ENCODE data around the gene BMPR1A. TPM values are rescaled to one million over a fixed set of nuclear protein-coding genes. Genes with fewer than 3 reads are reported as not detected.
A peak's percentile ranks its signal among the peaks of the same experiment; 100 is the strongest.

The BMPR1A gene
- total RNA-seq, 6 experiments from 2014 or later = 9.9 to 20.4 (median 12.4) TPM

GRCh38 chr10:86765548-86765947 lies 9.1 kb downstream of the BMPR1A start:
- Histone ChIP-seq H3K9me3 (no peaks in the 10 kb centered on the region), H3K4me1 (peaks cover 0 to 5% (median 0%) of the 10 kb centered on the region in 4 donors), H3K4me3 (no peak overlapping the region), H3K27ac (no peak overlapping the region), H3K27me3 (no peaks in the 10 kb centered on the region), H3K36me3 (no peaks in the 10 kb centered on the region)
- ATAC-seq = no peak
- TF ChIP-seq CTCF (IDR thresholded peaks at IDR 0.05) = no peak
- TF ChIP-seq POLR2A (IDR thresholded peaks at IDR 0.05) = no peak
- no peak for DNase-seq
- intact Hi-C loops (cut with DNase I) = no loop called here
- WGBS (ENCODE audit: insufficient coverage, low coverage, low lambda C conversion rate, missing lambda C conversion rate) = 85% methylated on average over 2 of the region's 2 CpGs

GRCh38 chr10:86768412-86769062 lies 12.1 kb downstream of the BMPR1A start:
- Histone ChIP-seq H3K27ac (no peak overlapping the region), H3K4me3 (no peak overlapping the region), H3K36me3 (no peaks in the 10 kb centered on the region), H3K4me1 (peaks cover 0 to under 1% (median 0%) of the 10 kb centered on the region in 4 donors), H3K27me3 (no peaks in the 10 kb centered on the region), H3K9me3 (no peaks in the 10 kb centered on the region)
- no peak for ATAC-seq
- WGBS (ENCODE audit: insufficient coverage, low coverage, low lambda C conversion rate, missing lambda C conversion rate) = 72% methylated on average over 1 of the region's 1 CpG
- intact Hi-C loops (cut with DNase I) = no loop called here
- DNase-seq = no peak
- no peak for TF ChIP-seq CTCF (IDR thresholded peaks at IDR 0.05)
- TF ChIP-seq POLR2A (IDR thresholded peaks at IDR 0.05) = no peak

- 96% methylated on average over 5 of the region's 10 CpGs for WGBS (ENCODE audit: insufficient coverage, low coverage, low lambda C conversion rate, missing lambda C conversion rate)
- Histone ChIP-seq H3K27ac (no peak overlapping the region), H3K36me3 (no peaks in the 10 kb centered on the region), H3K27me3 (no peaks in the 10 kb centered on the region), H3K4me3 (no peak overlapping the region), H3K4me1 (peaks cover 0 to 11% (median 2%) of the 10 kb centered on the region in 4 donors), H3K9me3 (no peaks in the 10 kb centered on the region)
- ATAC-seq = no peak
- TF ChIP-seq POLR2A (IDR thresholded peaks at IDR 0.05) (no peak), CTCF (IDR thresholded peaks at IDR 0.05) (no peak)
- DNase-seq = no peak
- intact Hi-C loops (cut with DNase I) = no loop called here
Observed at GRCh38 chr10:86769991-86770390, 13.6 kb downstream of the BMPR1A start.

- TF ChIP-seq POLR2A (IDR thresholded peaks at IDR 0.05) = no peak
- TF ChIP-seq CTCF (IDR thresholded peaks at IDR 0.05) = no peak
- intact Hi-C loops (cut with DNase I) = no loop called here
- peak in 3 of 4 donors; percentile 25 to 46 (median 45) for ATAC-seq
- Histone ChIP-seq H3K4me3 (no peak overlapping the region), H3K27ac (no peak overlapping the region), H3K36me3 (no peaks in the 10 kb centered on the region), H3K27me3 (no peaks in the 10 kb centered on the region), H3K9me3 (no peaks in the 10 kb centered on the region), H3K4me1 (peaks cover 0 to 16% (median 2%) of the 10 kb centered on the region in 4 donors)
- DNase-seq = no peak
- 59% methylated on average over 2 of the region's 2 CpGs for WGBS (ENCODE audit: insufficient coverage, low coverage, low lambda C conversion rate, missing lambda C conversion rate)
Observed at GRCh38 chr10:86770412-86770960, 14.1 kb downstream of the BMPR1A start.

Data from right lobe of liver (tissue), 6 donors.